Endodermal cell (in vitro differentiated cells): Measurements from ENCODE around the gene TSKS. TPM values are rescaled to one million over a fixed set of nuclear protein-coding genes. Genes with fewer than 3 reads are reported as not detected.

Experiments used
- DNase-seq: peaks from one replicate; pipeline ENCODE4 v3.0.0-alpha.2; 2017
- H3K27ac ChIP-seq: 2 replicates; pipeline ENCODE4 v1.5.1; 2013; ENCODE audit warnings: mild to moderate bottlenecking, low read depth, low read length, moderate library complexity
- H3K27me3 ChIP-seq: 2 replicates; pipeline ENCODE4 v1.6.1; 2013; ENCODE audit warnings: mild to moderate bottlenecking, low read length, moderate library complexity; ENCODE audit not compliant: insufficient read depth, control insufficient read depth, poor library complexity, severe bottlenecking
- H3K36me3 ChIP-seq: 2 replicates; pipeline ENCODE4 v1.7.0; 2013; ENCODE audit warnings: mild to moderate bottlenecking, low read length, moderate library complexity; ENCODE audit not compliant: control insufficient read depth, insufficient read depth
- H3K4me1 ChIP-seq: one replicate; pipeline ENCODE4 v1.7.0; 2013; ENCODE audit warnings: low read length; ENCODE audit not compliant: control insufficient read depth, insufficient read depth
- H3K4me3 ChIP-seq: 2 replicates; pipeline ENCODE4 v1.5.1; 2013; ENCODE audit warnings: mild to moderate bottlenecking, low read length, moderate library complexity
- H3K9ac ChIP-seq: 2 replicates; pipeline ENCODE4 v1.6.1; 2013; ENCODE audit warnings: mild to moderate bottlenecking, low read length, moderate library complexity; ENCODE audit not compliant: poor library complexity, severe bottlenecking; ENCODE audit errors: extremely low read depth
- H3K9me3 ChIP-seq: 2 replicates; pipeline ENCODE4 v1.6.1; 2013; ENCODE audit warnings: mild to moderate bottlenecking, low read length, moderate library complexity; ENCODE audit not compliant: control insufficient read depth
- H3K27ac Mint-ChIP-seq: 2 replicates; pipeline ENCODE4 v1.8.0; 2020; ENCODE audit warnings: mixed read lengths
- H3K27me3 Mint-ChIP-seq: 2 replicates; pipeline ENCODE4 v1.8.0; 2021; ENCODE audit warnings: mild to moderate bottlenecking, mixed read lengths; ENCODE audit not compliant: insufficient read depth
- H3K36me3 Mint-ChIP-seq: 2 replicates; pipeline ENCODE4 v1.8.0; 2020; ENCODE audit warnings: low read depth, mixed read lengths
- H3K4me1 Mint-ChIP-seq: 2 replicates; pipeline ENCODE4 v1.8.0; 2020; ENCODE audit warnings: mixed read lengths
- H3K4me3 Mint-ChIP-seq: 2 replicates; pipeline ENCODE4 v1.8.0; 2020; ENCODE audit warnings: mild to moderate bottlenecking, moderate library complexity, mixed read lengths
- H3K9me3 Mint-ChIP-seq: 2 replicates; pipeline ENCODE4 v1.8.0; 2020; ENCODE audit warnings: mild to moderate bottlenecking, mixed read lengths
- WGBS, 2 experiments: methylation state at CpG; one replicate each; pipeline versions ENCODE4 v1.1.5 to v1.1.7; 2013; ENCODE audit warnings: missing lambda C conversion rate in 2 of 2, mixed read lengths in 1 of 2; ENCODE audit not compliant: insufficient coverage in 1 of 2, insufficient read length in 1 of 2; 5-methylcytosine and 5-hydroxymethylcytosine counted together
- total RNA-seq, 2 donors: library from RNA; stranded (reverse); fragmentation: NEBNext Ultra II Directional in 1 of 2; extraction: Animal tissue kit (Norgen Biotek cat#: 25700) in 1 of 2; gene quantifications; 2 replicates in 1 of 2; 3 replicates in 1 of 2; pipeline ENCODE4 v1.2.1, GENCODE V29; 2021
- TF ChIP-seq, protein P1 (sequence below): fragments of 200-600 bp; sonication (generic); conservative IDR thresholded peaks from 2 replicates; pipeline ENCODE4 v1.5.0; 2021; ENCODE audit warnings: antibody characterized with exemption, mild to moderate bottlenecking

TSKS gene
- total RNA-seq, 2 donors from 2014 or later: 0.31 TPM; not detected in 1

DNA sequence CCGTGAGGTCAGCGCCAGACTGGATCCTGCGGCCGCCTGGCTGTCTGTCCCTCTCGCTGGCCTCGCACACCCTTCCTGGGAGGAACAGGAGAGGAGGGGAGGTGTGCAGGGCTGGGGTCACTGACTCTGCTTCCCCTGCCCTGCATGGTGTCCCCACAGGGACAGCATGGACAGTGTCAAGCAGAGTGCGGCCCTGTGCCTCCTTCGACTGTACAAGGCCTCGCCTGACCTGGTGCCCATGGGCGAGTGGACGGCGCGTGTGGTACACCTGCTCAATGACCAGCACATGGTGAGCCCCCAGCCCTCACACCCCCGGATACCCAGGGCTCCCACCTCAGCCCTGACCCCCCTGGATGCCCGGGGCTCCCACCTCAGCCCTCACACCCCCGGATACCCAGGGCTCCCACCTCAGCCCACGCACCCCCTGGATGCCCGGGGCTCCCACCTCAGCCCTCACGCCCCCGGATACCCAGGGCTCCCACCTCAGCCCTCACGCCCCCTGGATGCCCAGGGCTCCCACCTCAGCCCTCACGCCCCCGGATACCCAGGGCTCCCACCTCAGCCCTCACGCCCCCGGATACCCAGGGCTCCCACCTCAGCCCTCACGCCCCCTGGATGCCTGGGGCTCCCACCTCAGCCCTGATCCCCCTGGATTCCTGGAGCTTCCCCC, 28.8 kb upstream of the TSKS start:
- no peak overlapping the region for H3K27ac ChIP-seq
- no peaks in the 10 kb centered on the region for H3K4me1 Mint-ChIP-seq
- no peaks in the 10 kb centered on the region for H3K4me1 ChIP-seq
- no peaks in the 10 kb centered on the region for H3K9me3 ChIP-seq
- H3K36me3 ChIP-seq: peaks cover 42% of the 10 kb centered on the region
- no peaks in the 10 kb centered on the region for H3K27me3 ChIP-seq
- H3K4me3 ChIP-seq: no peak overlapping the region
- no peak overlapping the region for H3K27ac Mint-ChIP-seq
- H3K36me3 Mint-ChIP-seq: peaks cover 64% of the 10 kb centered on the region
- no peak overlapping the region for H3K4me3 Mint-ChIP-seq
- no peaks in the 10 kb centered on the region for H3K9me3 Mint-ChIP-seq
- TF ChIP-seq, protein P1, sequence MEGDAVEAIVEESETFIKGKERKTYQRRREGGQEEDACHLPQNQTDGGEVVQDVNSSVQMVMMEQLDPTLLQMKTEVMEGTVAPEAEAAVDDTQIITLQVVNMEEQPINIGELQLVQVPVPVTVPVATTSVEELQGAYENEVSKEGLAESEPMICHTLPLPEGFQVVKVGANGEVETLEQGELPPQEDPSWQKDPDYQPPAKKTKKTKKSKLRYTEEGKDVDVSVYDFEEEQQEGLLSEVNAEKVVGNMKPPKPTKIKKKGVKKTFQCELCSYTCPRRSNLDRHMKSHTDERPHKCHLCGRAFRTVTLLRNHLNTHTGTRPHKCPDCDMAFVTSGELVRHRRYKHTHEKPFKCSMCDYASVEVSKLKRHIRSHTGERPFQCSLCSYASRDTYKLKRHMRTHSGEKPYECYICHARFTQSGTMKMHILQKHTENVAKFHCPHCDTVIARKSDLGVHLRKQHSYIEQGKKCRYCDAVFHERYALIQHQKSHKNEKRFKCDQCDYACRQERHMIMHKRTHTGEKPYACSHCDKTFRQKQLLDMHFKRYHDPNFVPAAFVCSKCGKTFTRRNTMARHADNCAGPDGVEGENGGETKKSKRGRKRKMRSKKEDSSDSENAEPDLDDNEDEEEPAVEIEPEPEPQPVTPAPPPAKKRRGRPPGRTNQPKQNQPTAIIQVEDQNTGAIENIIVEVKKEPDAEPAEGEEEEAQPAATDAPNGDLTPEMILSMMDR: no peak
- no peaks in the 10 kb centered on the region for H3K27me3 Mint-ChIP-seq
- WGBS, 2 experiments: 95 to 96% methylated on average over 17 to 23 of the region's 26 CpGs
- no peak for DNase-seq
- no peak overlapping the region for H3K9ac ChIP-seq

DNA sequence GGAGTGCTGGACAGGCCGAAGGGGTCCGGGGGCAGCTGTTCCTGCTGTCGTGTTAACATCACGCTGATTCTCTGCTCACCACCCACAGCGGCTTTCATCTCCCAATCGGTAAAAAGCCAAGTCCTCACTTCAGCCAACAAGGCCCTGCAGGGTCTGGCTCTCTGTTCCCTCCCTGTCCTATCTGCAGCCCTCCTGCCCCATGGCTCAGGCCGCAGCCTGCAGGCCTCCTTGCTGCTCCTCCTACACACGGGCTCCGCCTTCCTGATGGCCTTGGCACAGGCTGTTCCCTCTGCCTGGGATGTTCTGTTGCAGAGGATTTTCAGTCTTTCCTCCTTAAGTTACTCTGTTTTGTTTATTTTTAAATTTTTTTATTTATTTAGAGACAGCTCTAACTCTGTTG, 27.8 kb upstream of the TSKS start:
- Histone ChIP-seq H3K9me3 (no peaks in the 10 kb centered on the region), H3K27me3 (no peaks in the 10 kb centered on the region), H3K4me3 (no peak overlapping the region), H3K4me1 (no peaks in the 10 kb centered on the region), H3K9ac (no peak overlapping the region), H3K36me3 (peaks cover 32% of the 10 kb centered on the region), H3K27ac (no peak overlapping the region)
- no peak for DNase-seq
- Mint-ChIP-seq H3K4me3 (no peak overlapping the region), H3K27ac (no peak overlapping the region), H3K4me1 (peaks cover 3% of the 10 kb centered on the region), H3K36me3 (peaks cover 65% of the 10 kb centered on the region), H3K9me3 (no peaks in the 10 kb centered on the region), H3K27me3 (no peaks in the 10 kb centered on the region)
- TF ChIP-seq, protein P1: no peak
- 67 to 92% methylated on average over 1 to 9 of the region's 9 CpGs for WGBS, 2 experiments

DNA sequence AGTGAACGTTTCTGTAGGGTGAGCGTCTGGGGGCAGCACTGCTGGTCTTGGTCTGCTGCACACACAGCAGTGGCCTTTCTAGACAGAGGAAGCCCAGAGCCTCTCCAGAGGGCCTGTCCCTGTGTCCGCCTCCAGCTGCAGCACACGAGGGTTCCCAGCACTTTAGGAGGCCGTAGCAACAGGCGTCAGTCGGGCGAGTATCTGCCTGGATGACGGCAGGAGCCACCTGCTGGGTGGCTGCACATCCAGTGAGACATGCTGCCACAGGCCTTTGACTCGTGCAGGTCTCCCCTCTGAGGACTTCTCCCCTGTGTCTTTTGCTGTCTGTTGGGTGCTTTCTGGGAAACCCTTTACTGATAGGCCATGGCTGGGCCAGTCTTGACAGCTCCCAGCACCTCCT, 25.8 kb upstream of the TSKS start:
- H3K4me3 Mint-ChIP-seq: no peak overlapping the region
- H3K27ac Mint-ChIP-seq: no peak overlapping the region
- no peak for DNase-seq
- Histone ChIP-seq H3K27me3 (no peaks in the 10 kb centered on the region), H3K36me3 (peaks cover 34% of the 10 kb centered on the region), H3K27ac (no peak overlapping the region), H3K9ac (no peak overlapping the region), H3K9me3 (no peaks in the 10 kb centered on the region), H3K4me1 (no peaks in the 10 kb centered on the region), H3K4me3 (no peak overlapping the region)
- 91 to 94% methylated on average over 7 to 10 of the region's 10 CpGs for WGBS, 2 experiments
- TF ChIP-seq, protein P1: no peak
- H3K9me3 Mint-ChIP-seq: no peaks in the 10 kb centered on the region
- no peaks in the 10 kb centered on the region for H3K27me3 Mint-ChIP-seq
- H3K36me3 Mint-ChIP-seq: peaks cover 68% of the 10 kb centered on the region
- H3K4me1 Mint-ChIP-seq: peaks cover 3% of the 10 kb centered on the region
